GM12878 (cell line): ENCODE data around the gene NFKBIZ. TPM values are rescaled to one million over a fixed set of nuclear protein-coding genes. Genes with fewer than 3 reads are reported as not detected.
A peak's percentile ranks its signal among the peaks of the same experiment; 100 is the strongest.

Experiments used
- ATAC-seq: fragments of 200-7000 bp; cut with Tn5 transposase; 3 replicates; pipeline ENCODE4 v1.9.1; 2020; ENCODE audit warnings: mild to moderate bottlenecking, moderate library complexity
- BruUV-seq: library from RNA; stranded (reverse); fragments of 400-500 nt; replicated peaks from 2 replicates; lab custom pipeline; 2021; lab: Mats Ljungman, UMichigan
- CTCF ChIA-PET: fragments of 300-600 bp; sonication (Branson Sonifier 250); formaldehyde crosslinking; extraction: SDS; loops from one replicate; lab custom pipeline; 2021; ENCODE audit warnings: inconsistent platforms; lab: Yijun Ruan, JAX
- POLR2A ChIA-PET: fragments of 350-600 bp; formaldehyde crosslinking; extraction: SDS; loops from one replicate; lab custom pipeline; 2021; ENCODE audit warnings: inconsistent platforms; lab: Charles Lee
- RAD21 ChIA-PET: fragments of 300-600 bp; sonication (Branson Sonifier 250); formaldehyde crosslinking; loops from one replicate; lab custom pipeline; 2023; ENCODE audit warnings: antibody characterized with exemption; ENCODE audit not compliant: unreplicated experiment; lab: Charles Lee
- SMC1A ChIA-PET: fragments of 300-600 bp; sonication (Branson Sonifier 250); formaldehyde crosslinking; loops from one replicate; lab custom pipeline; 2023; ENCODE audit not compliant: unreplicated experiment, uncharacterized antibody; lab: Charles Lee
- DNase-seq: peaks from one replicate; pipeline ENCODE4 v3.0.0-alpha.2; 2011; ENCODE audit warnings: low read depth, low spot score
- FAIRE-seq: peaks from 3 replicates; lab custom pipeline; 2011; peaks lifted over from hg19 to GRCh38; lab: Jason Lieb, UNC
- H2AFZ ChIP-seq: 2 replicates; pipeline ENCODE4 v1.6.0; 2011; ENCODE audit warnings: low read depth, low read length, control low read depth; ENCODE audit not compliant: control insufficient read depth
- H3K27ac ChIP-seq: 2 replicates; pipeline ENCODE4 v1.5.1; 2011; ENCODE audit warnings: control low read depth; ENCODE audit not compliant: control insufficient read depth, insufficient read depth
- H3K27me3 ChIP-seq, 2 experiments: replicated peaks in 1 of 2; 2 replicates each; pipeline versions ENCODE4 v1.6.0 to v1.6.1; 2011; ENCODE audit warnings: low read length in 1 of 2; ENCODE audit not compliant: control insufficient read depth in 2 of 2, insufficient read depth in 2 of 2
- H3K36me3 ChIP-seq, 2 experiments: 2 replicates each; pipeline ENCODE4 v1.5.1; 2011; ENCODE audit warnings: low read length in 1 of 2; ENCODE audit not compliant: control insufficient read depth in 2 of 2, insufficient read depth in 2 of 2
- H3K4me1 ChIP-seq: 2 replicates; pipeline ENCODE4 v1.6.1; 2011; ENCODE audit warnings: mild to moderate bottlenecking, low read length, moderate library complexity, mixed read lengths; ENCODE audit not compliant: control insufficient read depth, insufficient read depth
- H3K4me2 ChIP-seq: 2 replicates; pipeline ENCODE4 v1.6.0; 2011; ENCODE audit warnings: control low read depth; ENCODE audit not compliant: control insufficient read depth, insufficient read depth
- H3K4me3 ChIP-seq: fragments of 200-600 bp; sonication (generic); 2 replicates; pipeline ENCODE4 v1.5.1; 2016
- H3K79me2 ChIP-seq: 2 replicates; pipeline ENCODE4 v1.6.0; 2011; ENCODE audit warnings: low read length; ENCODE audit not compliant: control insufficient read depth, insufficient read depth
- H3K9ac ChIP-seq: 2 replicates; pipeline ENCODE4 v1.8.0; 2011; ENCODE audit warnings: low read length, control low read depth, mixed read lengths; ENCODE audit not compliant: control insufficient read depth, insufficient read depth
- H3K9me3 ChIP-seq: replicated peaks from 3 replicates; pipeline ENCODE4 v1.5.1; 2011; ENCODE audit warnings: mild to moderate bottlenecking, low read length; ENCODE audit not compliant: control insufficient read depth, insufficient read depth
- H4K20me1 ChIP-seq: 2 replicates; pipeline ENCODE4 v1.6.0; 2011; ENCODE audit not compliant: control insufficient read depth, insufficient read depth
- BCLAF1 ChIP-seq: fragments of 450-650 bp; IDR thresholded peaks from 2 replicates; pipeline ENCODE4 v1.6.1; 2017; ENCODE audit warnings: antibody characterized with exemption, mild to moderate bottlenecking, moderate library complexity
- ETV6 ChIP-seq, 2 experiments: fragments of 450-650 bp in 1 of 2; IDR thresholded peaks in 1 of 2; conservative IDR thresholded peaks in 1 of 2; 2 replicates each; pipeline ENCODE4 v1.6.1; 2014; ENCODE audit warnings: antibody characterized with exemption in 1 of 2, borderline replicate concordance in 1 of 2, low read depth in 1 of 2, mild to moderate bottlenecking in 1 of 2, moderate library complexity in 1 of 2
- WGBS: methylation state at CpG from one replicate; pipeline ENCODE4 v1.1.6; 2016; ENCODE audit warnings: low lambda C conversion rate; ENCODE audit not compliant: insufficient replicate concordance, insufficient coverage; ENCODE audit errors: missing lambda C conversion rate; 5-methylcytosine and 5-hydroxymethylcytosine counted together
- in situ Hi-C: fragments of 300-500 bp; cut with MboI; formaldehyde crosslinking; loops from 9 replicates; pipeline ENCODE4 v1.14.3; 2018; ENCODE audit warnings: mixed read lengths
- intact Hi-C: fragments of 100-400 bp; cut with micrococcal nuclease; formaldehyde crosslinking; loops from one replicate; pipeline ENCODE4 v1.14.2; 2022; ENCODE audit not compliant: unreplicated experiment
- polyA plus RNA-seq, 11 experiments: library from polyadenylated mRNA; depleted of rRNA in 4 of 11; unstranded in 6 of 11; stranded (reverse) in 5 of 11; fragments of >200 nt; fragmentation: Nextera tagmentation in 4 of 11; fragmentation: Illumina TruSeq in 1 of 11; extraction: Ambion mirVana in 4 of 11; extraction: Trizol in 1 of 11; gene quantifications; 1 replicate in 1 of 11; 2 replicates in 10 of 11; pipeline versions ENCODE4 v1.2.1 to v1.2.3, GENCODE V29; 2011 to 2016; ENCODE audit warnings: inconsistent platforms in 2 of 11, missing spikeins in 2 of 11, low read depth in 1 of 11
- total RNA-seq, 4 experiments: library from RNA; depleted of rRNA in 3 of 4; stranded (reverse); fragments of >200 nt in 3 of 4; fragmentation: Illumina TruSeq in 1 of 4; extraction: Trizol in 1 of 4; gene quantifications; 2 replicates each; pipeline versions ENCODE4 v1.2.1 to v1.2.3, GENCODE V29; 2013 to 2021

NFKBIZ gene
- total and polyA plus RNA-seq, 10 of the 15 experiments (the other 5 are each of a cell fraction or from before 2014, with no cell fraction given), result 6.3 to 53.8 (median 17.3) TPM

- Histone ChIP-seq H4K20me1 (no peaks in the 10 kb centered on the region), H3K79me2 (peaks cover 29% of the 10 kb centered on the region), H3K27me3 (no peaks in the 10 kb centered on the region), H3K27ac (peak overlapping the region; percentile 58), H3K4me3 (no peak overlapping the region), H3K4me1 (peaks cover 10% of the 10 kb centered on the region), H3K9ac (no peak overlapping the region), H3K4me2 (peak overlapping the region; percentile 74), H3K36me3 (peaks cover 2% of the 10 kb centered on the region in 2 experiments; a peak in 3 of 4 replicates), H2AFZ (peak overlapping the region; percentile 45), H3K9me3 (peaks cover 3% of the 10 kb centered on the region; the same call in 2 of the 3 replicates)
- DNase-seq (no peak), FAIRE-seq (no peak), ATAC-seq (no peak)
- RAD21 ChIA-PET, result interaction anchor here (0.7 to 6.4 kb wide), 10 partner anchors 8 to 399 kb away, joined by 3 to 43 read pairs (median 18); partner anchors contain the start of gene NFKBIZ
- TF ChIP-seq ETV6 (conservative IDR thresholded peaks at IDR 0.05 in 1 of 2, IDR thresholded peaks at IDR 0.05 in 1 of 2; ENCODE audit: borderline replicate concordance in 1 of 2, low read depth in 1 of 2) (peak in 1 of 2 experiments; percentile 43; a peak in 1 of 4 replicates), BCLAF1 (no peak)
- in situ Hi-C loops, result no loop called here
- POLR2A ChIA-PET, result interaction anchor here (1.2 to 6.4 kb wide), 5 partner anchors 8 to 233 kb away, joined by 3 to 66 read pairs (median 11); partner anchors contain the start of gene NFKBIZ
- SMC1A ChIA-PET, result interaction anchor here (1.0 to 6.9 kb wide), 15 partner anchors 8 to 354 kb away, joined by 3 to 63 read pairs (median 9); partner anchors contain the start of gene NFKBIZ
- BruUV-seq, result no TSS peak
- CTCF ChIA-PET, result interaction anchor here (0.6 to 4.9 kb wide), 7 partner anchors 13 to 403 kb away, joined by 3 to 40 read pairs (median 4); no protein-coding TSS in a partner anchor
- intact Hi-C loops, result loop anchor here (2.0 to 5.0 kb wide), 4 partner anchors 73 to 231 kb away; no protein-coding TSS in a partner anchor
- 27% methylated on average over 2 of the region's 2 CpGs for WGBS
Observed at GRCh38 chr3:101825904-101826445, 23.3 kb upstream of the NFKBIZ start.
